ENCODE data around the gene BRIX1.

DNA sequence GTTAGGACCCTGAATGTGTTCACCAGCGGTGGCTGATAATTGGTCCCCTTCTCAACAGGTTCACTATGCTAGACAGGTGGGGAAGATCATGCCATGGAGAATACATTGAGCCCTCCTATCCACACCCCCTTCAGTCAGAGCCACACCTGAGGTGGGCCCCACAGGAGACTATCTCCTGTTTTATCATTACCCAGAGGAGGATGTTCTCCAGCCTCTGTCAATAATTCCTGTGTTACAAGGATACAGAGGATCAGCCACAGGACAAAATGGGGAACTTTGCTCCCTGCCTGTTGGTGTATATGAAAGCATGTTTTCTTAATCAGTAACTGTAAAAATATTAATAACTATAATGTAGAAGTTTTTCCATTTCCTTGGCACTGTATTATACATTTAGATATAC is 26.1 kb upstream of the BRIX1 start:
- TF ChIP-seq CTCF (conservative IDR thresholded peaks at IDR 0.05 in 1 of 2, IDR thresholded peaks at IDR 0.05 in 1 of 2; ENCODE audit: extremely low read depth in 1 of 2, insufficient read depth in 1 of 2, low read depth in 1 of 2, low read length in 2 of 2), result no peak
- no peak for TF ChIP-seq EZH2 (IDR thresholded peaks at IDR 0.05; ENCODE audit: borderline replicate concordance, low read length)
